KOPT-K1 (cell line): ENCODE data around the gene ARL5A.

Source experiments
- H3K27ac ChIP-seq: fragments of 200-600 bp; sonication (generic); 2 replicates; pipeline ENCODE4 v1.5.1; 2016; ENCODE audit warnings: antibody characterized with exemption, mild to moderate bottlenecking, low read depth, low read length; ENCODE audit not compliant: poor library complexity, severe bottlenecking
- H3K36me3 ChIP-seq: fragments of 200-600 bp; sonication (generic); 2 replicates; pipeline ENCODE4 v1.5.1; 2017; ENCODE audit warnings: antibody characterized with exemption, mild to moderate bottlenecking, low read length, moderate library complexity; ENCODE audit not compliant: insufficient read depth
- H3K9me3 ChIP-seq: fragments of 200-600 bp; sonication (generic); 2 replicates; pipeline ENCODE4 v1.5.1; 2017; ENCODE audit warnings: antibody characterized with exemption, low read length, mild to moderate bottlenecking; ENCODE audit not compliant: insufficient read depth, poor library complexity, severe bottlenecking

The ARL5A gene

GRCh38 chr2:151771599-151772358, 56.4 kb downstream of the ARL5A start:
- H3K9me3 ChIP-seq = no peaks in the 10 kb centered on the region
- H3K27ac ChIP-seq = no peak overlapping the region
- H3K36me3 ChIP-seq = peaks cover 11% of the 10 kb centered on the region; the same call in 1 of the 2 replicates

GRCh38 chr2:151770995-151771394, 57.2 kb downstream of the ARL5A start:
- Histone ChIP-seq H3K9me3 (no peaks in the 10 kb centered on the region), H3K27ac (no peak overlapping the region), H3K36me3 (0 out of 2 replicates have a peak, but pooled peaks cover 4% of the 10 kb centered on the region)

- H3K9me3 ChIP-seq = no peaks in the 10 kb centered on the region
- H3K27ac ChIP-seq = no peak overlapping the region
Observed at GRCh38 chr2:151769606-151770005, 58.6 kb downstream of the ARL5A start.

GRCh38 chr2:151767536-151767935, 60.7 kb downstream of the ARL5A start:
- H3K36me3 ChIP-seq = no peaks in the 10 kb centered on the region
- H3K27ac ChIP-seq = no peak overlapping the region
- no peaks in the 10 kb centered on the region for H3K9me3 ChIP-seq

More at GRCh38 chr2:151769606-151770005, 58.6 kb downstream of the ARL5A start:
- no peaks in the 10 kb centered on the region for H3K36me3 ChIP-seq

- Histone ChIP-seq H3K27ac (no peak overlapping the region), H3K9me3 (no peaks in the 10 kb centered on the region), H3K36me3 (no peaks in the 10 kb centered on the region)
Observed at GRCh38 chr2:151766437-151767153, 61.6 kb downstream of the ARL5A start.

GRCh38 chr2:151765760-151766410, 62.3 kb downstream of the ARL5A start:
- Histone ChIP-seq H3K9me3 (no peaks in the 10 kb centered on the region), H3K36me3 (no peaks in the 10 kb centered on the region), H3K27ac (no peak overlapping the region)

- no peaks in the 10 kb centered on the region for H3K9me3 ChIP-seq
- no peaks in the 10 kb centered on the region for H3K36me3 ChIP-seq
- no peak overlapping the region for H3K27ac ChIP-seq
Observed at GRCh38 chr2:151762694-151763093, 65.5 kb downstream of the ARL5A start.

- Histone ChIP-seq H3K9me3 (no peaks in the 10 kb centered on the region), H3K27ac (no peak overlapping the region), H3K36me3 (no peaks in the 10 kb centered on the region)
Observed at GRCh38 chr2:151761687-151762086, 66.5 kb downstream of the ARL5A start.

- H3K27ac ChIP-seq = no peak overlapping the region
- no peaks in the 10 kb centered on the region for H3K36me3 ChIP-seq
- no peaks in the 10 kb centered on the region for H3K9me3 ChIP-seq
Observed at GRCh38 chr2:151761193-151761592, 67.0 kb downstream of the ARL5A start.

GRCh38 chr2:151760139-151760650, 68.0 kb downstream of the ARL5A start:
- Histone ChIP-seq H3K27ac (no peak overlapping the region), H3K9me3 (no peaks in the 10 kb centered on the region), H3K36me3 (no peaks in the 10 kb centered on the region)

- H3K9me3 ChIP-seq = no peaks in the 10 kb centered on the region
- no peak overlapping the region for H3K27ac ChIP-seq
- H3K36me3 ChIP-seq = no peaks in the 10 kb centered on the region
Observed at GRCh38 chr2:151758744-151759143, 69.5 kb downstream of the ARL5A start.

- no peaks in the 10 kb centered on the region for H3K9me3 ChIP-seq
Observed at GRCh38 chr2:151757861-151758260, 70.4 kb downstream of the ARL5A start.

GRCh38 chr2:151756820-151757219, 71.4 kb downstream of the ARL5A start:
- Histone ChIP-seq H3K9me3 (no peaks in the 10 kb centered on the region), H3K27ac (no peak overlapping the region), H3K36me3 (no peaks in the 10 kb centered on the region)

More at GRCh38 chr2:151757861-151758260, 70.4 kb downstream of the ARL5A start:
- Histone ChIP-seq H3K36me3 (no peaks in the 10 kb centered on the region), H3K27ac (no peak overlapping the region)

- Histone ChIP-seq H3K9me3 (no peaks in the 10 kb centered on the region), H3K27ac (no peak overlapping the region), H3K36me3 (no peaks in the 10 kb centered on the region)
Observed at GRCh38 chr2:151754253-151754897, 73.8 kb downstream of the ARL5A start.

- no peaks in the 10 kb centered on the region for H3K36me3 ChIP-seq
- H3K9me3 ChIP-seq = no peaks in the 10 kb centered on the region
- no peak overlapping the region for H3K27ac ChIP-seq
Observed at GRCh38 chr2:151753540-151753939, 74.7 kb downstream of the ARL5A start.
